ENCODE measurements around the gene C1QTNF12. TPM values are rescaled to one million over a fixed set of nuclear protein-coding genes. Genes with fewer than 3 reads are reported as not detected.

The C1QTNF12 gene
- total RNA-seq, 1 donor from 2014 or later: 0.28 TPM

DNA sequence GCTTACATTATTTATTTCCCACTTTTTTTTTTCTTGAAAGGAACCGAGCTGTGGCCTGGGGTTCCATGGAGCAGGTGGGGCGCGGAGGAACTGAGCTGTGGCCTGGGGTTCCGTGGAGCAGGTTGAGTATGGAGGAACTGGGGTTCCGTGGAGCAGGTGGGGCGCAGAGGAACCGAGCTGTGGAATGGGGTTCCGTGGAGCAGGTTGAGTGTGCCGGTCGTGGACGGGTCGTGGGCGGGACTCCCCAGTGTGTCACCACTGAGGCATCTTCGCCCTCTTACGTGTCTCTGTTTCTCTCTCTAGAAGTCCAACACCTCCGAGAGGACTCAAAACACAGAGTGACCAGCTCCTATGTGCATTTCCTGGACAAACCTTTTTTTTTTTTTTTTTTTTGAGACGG, 32.5 kb upstream of the C1QTNF12 start:
- H3K4me1 ChIP-seq: peaks cover 3% of the 10 kb centered on the region
- no peak overlapping the region for H3K4me3 ChIP-seq
- Mint-ChIP-seq H3K36me3 (peaks cover 3% of the 10 kb centered on the region), H3K27me3 (ENCODE audit: insufficient read depth, low read depth) (peaks cover 9% of the 10 kb centered on the region), H3K4me3 (no peak overlapping the region), H3K9me3 (peaks cover 2% of the 10 kb centered on the region), H3K4me1 (peaks cover 21% of the 10 kb centered on the region), H3K27ac (no peak overlapping the region)
- H3F3A ChIP-seq (ENCODE audit: low read depth): no peaks in the 10 kb centered on the region
- TF ChIP-seq, protein P1, sequence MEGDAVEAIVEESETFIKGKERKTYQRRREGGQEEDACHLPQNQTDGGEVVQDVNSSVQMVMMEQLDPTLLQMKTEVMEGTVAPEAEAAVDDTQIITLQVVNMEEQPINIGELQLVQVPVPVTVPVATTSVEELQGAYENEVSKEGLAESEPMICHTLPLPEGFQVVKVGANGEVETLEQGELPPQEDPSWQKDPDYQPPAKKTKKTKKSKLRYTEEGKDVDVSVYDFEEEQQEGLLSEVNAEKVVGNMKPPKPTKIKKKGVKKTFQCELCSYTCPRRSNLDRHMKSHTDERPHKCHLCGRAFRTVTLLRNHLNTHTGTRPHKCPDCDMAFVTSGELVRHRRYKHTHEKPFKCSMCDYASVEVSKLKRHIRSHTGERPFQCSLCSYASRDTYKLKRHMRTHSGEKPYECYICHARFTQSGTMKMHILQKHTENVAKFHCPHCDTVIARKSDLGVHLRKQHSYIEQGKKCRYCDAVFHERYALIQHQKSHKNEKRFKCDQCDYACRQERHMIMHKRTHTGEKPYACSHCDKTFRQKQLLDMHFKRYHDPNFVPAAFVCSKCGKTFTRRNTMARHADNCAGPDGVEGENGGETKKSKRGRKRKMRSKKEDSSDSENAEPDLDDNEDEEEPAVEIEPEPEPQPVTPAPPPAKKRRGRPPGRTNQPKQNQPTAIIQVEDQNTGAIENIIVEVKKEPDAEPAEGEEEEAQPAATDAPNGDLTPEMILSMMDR (IDR thresholded peaks at IDR 0.05): no peak
- TF ChIP-seq EZH2 (IDR thresholded peaks at IDR 0.05) (no peak), EZH2phosphoT487 (IDR thresholded peaks at IDR 0.05) (no peak)
- no peaks in the 10 kb centered on the region for H3K9me3 ChIP-seq (ENCODE audit: low read depth)
- H4K20me1 ChIP-seq (ENCODE audit: low read depth): no peaks in the 10 kb centered on the region
- H3K27ac ChIP-seq: no peak overlapping the region
- no peak overlapping the region for H2AFZ ChIP-seq (replicated peaks)
- no peaks in the 10 kb centered on the region for H3K36me3 ChIP-seq
- no peak for DNase-seq (ENCODE audit: low spot score)
- no peaks in the 10 kb centered on the region for H3K27me3 ChIP-seq
- no peak overlapping the region for H3K9ac ChIP-seq
- H3K4me2 ChIP-seq: no peak overlapping the region
- no peaks in the 10 kb centered on the region for H3K79me2 ChIP-seq (ENCODE audit: low read depth)

GRCh38 chr1:1278620-1279019, 32.1 kb upstream of the C1QTNF12 start:
- Histone ChIP-seq H3K27ac (no peak overlapping the region), H4K20me1 (ENCODE audit: low read depth) (no peaks in the 10 kb centered on the region), H3K4me1 (peaks cover 3% of the 10 kb centered on the region), H3K4me3 (no peak overlapping the region), H3K9me3 (ENCODE audit: low read depth) (no peaks in the 10 kb centered on the region), H3K4me2 (no peak overlapping the region), H3K27me3 (no peaks in the 10 kb centered on the region), H3K79me2 (ENCODE audit: low read depth) (no peaks in the 10 kb centered on the region), H3F3A (ENCODE audit: low read depth) (no peaks in the 10 kb centered on the region), H3K9ac (no peak overlapping the region), H3K36me3 (no peaks in the 10 kb centered on the region), H2AFZ (replicated peaks) (no peak overlapping the region)
- DNase-seq (ENCODE audit: low spot score): no peak
- H3K36me3 Mint-ChIP-seq: peaks cover 3% of the 10 kb centered on the region
- no peak for TF ChIP-seq EZH2 (IDR thresholded peaks at IDR 0.05)
- no peak overlapping the region for H3K4me3 Mint-ChIP-seq
- H3K27me3 Mint-ChIP-seq (ENCODE audit: insufficient read depth, low read depth): peaks cover 9% of the 10 kb centered on the region
- H3K9me3 Mint-ChIP-seq: peaks cover 2% of the 10 kb centered on the region
- H3K4me1 Mint-ChIP-seq: peaks cover 19% of the 10 kb centered on the region
- H3K27ac Mint-ChIP-seq: no peak overlapping the region

- Histone ChIP-seq H3K9ac (no peak overlapping the region), H3K36me3 (no peaks in the 10 kb centered on the region), H3K27me3 (no peaks in the 10 kb centered on the region), H4K20me1 (ENCODE audit: low read depth) (peaks cover 25% of the 10 kb centered on the region), H3K4me1 (peaks cover 12% of the 10 kb centered on the region), H3K79me2 (ENCODE audit: low read depth) (peaks cover 28% of the 10 kb centered on the region), H2AFZ (replicated peaks) (no peak overlapping the region), H3K9me3 (ENCODE audit: low read depth) (no peaks in the 10 kb centered on the region), H3K4me3 (no peak overlapping the region), H3K4me2 (no peak overlapping the region), H3K27ac (no peak overlapping the region), H3F3A (ENCODE audit: low read depth) (no peaks in the 10 kb centered on the region)
- peaks cover 26% of the 10 kb centered on the region for H3K4me1 Mint-ChIP-seq
- peaks cover 4% of the 10 kb centered on the region for H3K27me3 Mint-ChIP-seq (ENCODE audit: insufficient read depth, low read depth)
- no peak for DNase-seq (ENCODE audit: low spot score)
- peaks cover 2% of the 10 kb centered on the region for H3K9me3 Mint-ChIP-seq
- H3K4me3 Mint-ChIP-seq: peak overlapping the region; percentile 79
- peak overlapping the region; percentile 63 for H3K27ac Mint-ChIP-seq
- peaks cover 10% of the 10 kb centered on the region for H3K36me3 Mint-ChIP-seq
- TF ChIP-seq EZH2phosphoT487 (IDR thresholded peaks at IDR 0.05): no peak
- TF ChIP-seq, protein P1 (IDR thresholded peaks at IDR 0.05): no peak
- no peak for TF ChIP-seq EZH2 (IDR thresholded peaks at IDR 0.05)
Observed at GRCh38 chr1:1275836-1276235, 29.3 kb upstream of the C1QTNF12 start.

GRCh38 chr1:1274931-1275431, 28.5 kb upstream of the C1QTNF12 start:
- Mint-ChIP-seq H3K27ac (no peak overlapping the region), H3K36me3 (peaks cover 13% of the 10 kb centered on the region), H3K4me3 (peak overlapping the region; percentile 82), H3K4me1 (peaks cover 30% of the 10 kb centered on the region), H3K9me3 (peaks cover 2% of the 10 kb centered on the region), H3K27me3 (ENCODE audit: insufficient read depth, low read depth) (peaks cover 4% of the 10 kb centered on the region)
- Histone ChIP-seq H3K4me1 (peaks cover 12% of the 10 kb centered on the region), H3K9ac (no peak overlapping the region), H4K20me1 (ENCODE audit: low read depth) (peaks cover 33% of the 10 kb centered on the region), H2AFZ (replicated peaks) (no peak overlapping the region), H3K27ac (no peak overlapping the region), H3K79me2 (ENCODE audit: low read depth) (peaks cover 36% of the 10 kb centered on the region), H3F3A (ENCODE audit: low read depth) (no peaks in the 10 kb centered on the region), H3K9me3 (ENCODE audit: low read depth) (no peaks in the 10 kb centered on the region), H3K4me2 (peak overlapping the region; percentile 98), H3K27me3 (no peaks in the 10 kb centered on the region), H3K36me3 (no peaks in the 10 kb centered on the region), H3K4me3 (no peak overlapping the region)
- TF ChIP-seq EZH2 (IDR thresholded peaks at IDR 0.05): no peak
- DNase-seq (ENCODE audit: low spot score): no peak

All from neural progenitor cell (in vitro differentiated cells).